NCI-H1105 (cell line): ENCODE measurements around the gene NANOG.
"Not testable (repeated sequence)": the region's sequence is repeated elsewhere in the genome, so short reads cannot be mapped to it uniquely, and the experiment has no call there.

Experiments
- DNase-seq: peaks from one replicate; lab custom pipeline; 2025; lab: John Stamatoyannopoulos, UW

Gene NANOG

GRCh38 chr12:7806319-7806718 lies 17.1 kb downstream of the NANOG start:
- not testable (repeated sequence) for DNase-seq

GRCh38 chr12:7806863-7807487 lies 17.8 kb downstream of the NANOG start:
- DNase-seq, result peak; percentile 33

- DNase-seq, result not testable (repeated sequence)
Observed at GRCh38 chr12:7825754-7826153, 36.6 kb downstream of the NANOG start.

GRCh38 chr12:7829737-7830136 lies 40.5 kb downstream of the NANOG start:
- not testable (repeated sequence) for DNase-seq

GRCh38 chr12:7832059-7832696 lies 43.0 kb downstream of the NANOG start:
- DNase-seq, result no peak

- not testable (repeated sequence) for DNase-seq
Observed at GRCh38 chr12:7833201-7833600, 44.0 kb downstream of the NANOG start.

GRCh38 chr12:7833831-7834230 lies 44.6 kb downstream of the NANOG start:
- DNase-seq, result no peak

GRCh38 chr12:7834701-7835100 lies 45.5 kb downstream of the NANOG start:
- no peak for DNase-seq

- DNase-seq, result no peak
Observed at GRCh38 chr12:7835116-7835515, 45.9 kb downstream of the NANOG start.

GRCh38 chr12:7835766-7836165 lies 46.6 kb downstream of the NANOG start:
- no peak for DNase-seq

- DNase-seq, result no peak
Observed at GRCh38 chr12:7837366-7837765, 48.2 kb downstream of the NANOG start.

GRCh38 chr12:7839226-7839625 lies 50.0 kb downstream of the NANOG start:
- not testable (repeated sequence) for DNase-seq

- DNase-seq, result not testable (repeated sequence)
Observed at GRCh38 chr12:7839848-7840247, 50.6 kb downstream of the NANOG start.

GRCh38 chr12:7842444-7842843 lies 53.2 kb downstream of the NANOG start:
- not testable (repeated sequence) for DNase-seq

- DNase-seq, result not testable (repeated sequence)
Observed at GRCh38 chr12:7843149-7843548, 53.9 kb downstream of the NANOG start.

GRCh38 chr12:7843583-7843982 lies 54.4 kb downstream of the NANOG start:
- DNase-seq, result not testable (repeated sequence)

GRCh38 chr12:7844116-7844515 lies 54.9 kb downstream of the NANOG start:
- no peak for DNase-seq

GRCh38 chr12:7847226-7848097 lies 58.3 kb downstream of the NANOG start:
- DNase-seq, result not testable (repeated sequence)

GRCh38 chr12:7848098-7848422 lies 58.9 kb downstream of the NANOG start:
- DNase-seq, result not testable (repeated sequence)
